Trophoblast cell (in vitro differentiated cells and primary cell): ENCODE results near the gene U2AF1L4.
"Not testable (repeated sequence)": the region's sequence is repeated elsewhere in the genome, so short reads cannot be mapped to it uniquely, and the experiment has no call there.

Source experiments
- DNase-seq, 2 donors: peaks; one replicate each; pipeline ENCODE4 v3.0.0-alpha.2; 2016
- H2AFZ ChIP-seq: 2 replicates; pipeline ENCODE4 v1.6.1; 2013; ENCODE audit warnings: low read length, moderate library complexity, mild to moderate bottlenecking; ENCODE audit not compliant: insufficient read depth, poor library complexity
- H2AK5ac ChIP-seq: 2 replicates; pipeline ENCODE4 v1.6.1; 2013; ENCODE audit warnings: mild to moderate bottlenecking, low read length
- H2BK120ac ChIP-seq: 2 replicates; pipeline ENCODE4 v1.6.1; 2013; ENCODE audit warnings: low read length, mild to moderate bottlenecking, moderate library complexity; ENCODE audit not compliant: insufficient read depth, poor library complexity
- H2BK12ac ChIP-seq: 2 replicates; pipeline ENCODE4 v1.6.1; 2013; ENCODE audit warnings: mild to moderate bottlenecking, low read length, moderate library complexity
- H2BK5ac ChIP-seq: 2 replicates; pipeline ENCODE4 v1.6.1; 2013; ENCODE audit warnings: low read length, low read depth, moderate library complexity, mild to moderate bottlenecking; ENCODE audit not compliant: poor library complexity
- H3K14ac ChIP-seq: 2 replicates; pipeline ENCODE4 v1.6.1; 2013; ENCODE audit warnings: mild to moderate bottlenecking, low read length
- H3K18ac ChIP-seq: 2 replicates; pipeline ENCODE4 v1.6.1; 2013; ENCODE audit warnings: mild to moderate bottlenecking, low read length
- H3K23ac ChIP-seq: 2 replicates; pipeline ENCODE4 v1.6.1; 2013; ENCODE audit warnings: low read length
- H3K27ac ChIP-seq: 2 replicates; pipeline ENCODE4 v1.5.1; 2013; ENCODE audit warnings: low read depth, mild to moderate bottlenecking, inconsistent platforms, low read length, moderate library complexity
- H3K27me3 ChIP-seq: 2 replicates; pipeline ENCODE4 v1.6.1; 2013; ENCODE audit warnings: inconsistent platforms, mild to moderate bottlenecking, low read length, moderate library complexity; ENCODE audit not compliant: insufficient read depth
- H3K36me3 ChIP-seq, 2 experiments: 1 replicate in 1 of 2; 2 replicates in 1 of 2; pipeline ENCODE4 v1.6.1; 2013; ENCODE audit warnings: low read length in 2 of 2, mild to moderate bottlenecking in 2 of 2, moderate library complexity in 1 of 2; ENCODE audit not compliant: insufficient read depth in 2 of 2, control insufficient read depth in 1 of 2
- H3K4ac ChIP-seq: 2 replicates; pipeline ENCODE4 v1.6.1; 2013; ENCODE audit warnings: low read depth, mild to moderate bottlenecking, low read length, moderate library complexity
- H3K4me1 ChIP-seq, 2 experiments: 1 replicate in 1 of 2; 2 replicates in 1 of 2; pipeline ENCODE4 v1.6.1; 2013; ENCODE audit warnings: low read length in 2 of 2, mild to moderate bottlenecking in 2 of 2, moderate library complexity in 1 of 2; ENCODE audit not compliant: insufficient read depth in 2 of 2, control insufficient read depth in 1 of 2
- H3K4me2 ChIP-seq: 2 replicates; pipeline ENCODE4 v1.6.1; 2013; ENCODE audit warnings: inconsistent platforms, mild to moderate bottlenecking, low read length, moderate library complexity
- H3K4me3 ChIP-seq: 2 replicates; pipeline ENCODE4 v1.5.1; 2013; ENCODE audit warnings: mild to moderate bottlenecking, low read depth, low read length, inconsistent platforms
- H3K79me1 ChIP-seq: one replicate; pipeline ENCODE4 v1.6.1; 2013; ENCODE audit warnings: low read length
- H3K79me2 ChIP-seq: 2 replicates; pipeline ENCODE4 v1.6.1; 2013; ENCODE audit warnings: low read length, mild to moderate bottlenecking; ENCODE audit not compliant: control insufficient read depth, insufficient read depth, poor library complexity
- H3K9ac ChIP-seq: 2 replicates; pipeline ENCODE4 v1.6.1; 2013; ENCODE audit warnings: mild to moderate bottlenecking, low read length
- H3K9me3 ChIP-seq: 2 replicates; pipeline ENCODE4 v1.6.1; 2013; ENCODE audit warnings: low read depth, mild to moderate bottlenecking, control low read depth, inconsistent platforms, low read length; ENCODE audit not compliant: insufficient read depth
- H4K12ac ChIP-seq: 2 replicates; pipeline ENCODE4 v1.6.1; 2013; ENCODE audit warnings: low read depth, mild to moderate bottlenecking, low read length, moderate library complexity
- H4K8ac ChIP-seq: 2 replicates; pipeline ENCODE4 v1.6.1; 2013; ENCODE audit warnings: low read depth, mild to moderate bottlenecking, low read length, moderate library complexity
- H4K91ac ChIP-seq: one replicate; pipeline ENCODE4 v1.6.1; 2013; ENCODE audit warnings: low read depth, mild to moderate bottlenecking, low read length, moderate library complexity
- WGBS: extraction: QIAGEN DNeasy Blood & Tissue Kit; methylation state at CpG from one replicate; pipeline ENCODE4 v1.1.7; 2013; ENCODE audit warnings: missing lambda C conversion rate; ENCODE audit not compliant: insufficient read length, insufficient coverage; ENCODE audit errors: extremely low coverage; 5-methylcytosine and 5-hydroxymethylcytosine counted together

U2AF1L4 gene

GRCh38 chr19:35774274-35775045 is 29.2 kb upstream of the U2AF1L4 start:
- Histone ChIP-seq H4K91ac (no peak overlapping the region), H2AFZ (no peak overlapping the region), H3K18ac (no peak overlapping the region), H3K14ac (no peak overlapping the region), H3K79me1 (peaks cover 3% of the 10 kb centered on the region), H3K27me3 (no peaks in the 10 kb centered on the region), H3K4me1 (peaks cover 6 to 15% of the 10 kb centered on the region in 2 experiments), H2BK12ac (no peak overlapping the region), H2AK5ac (no peak overlapping the region), H4K12ac (no peak overlapping the region), H3K4me3 (no peak overlapping the region), H4K8ac (no peak overlapping the region), H3K9me3 (no peaks in the 10 kb centered on the region), H3K23ac (no peak overlapping the region), H3K36me3 (peaks cover 0 to 3% of the 10 kb centered on the region in 2 experiments), H3K4me2 (peak overlapping the region; percentile 52), H2BK5ac (no peak overlapping the region), H3K27ac (no peak overlapping the region), H2BK120ac (no peak overlapping the region), H3K9ac (no peak overlapping the region), H3K4ac (no peak overlapping the region), H3K79me2 (no peaks in the 10 kb centered on the region)
- peak; percentile 39 to 56 for DNase-seq
- WGBS: no CpG with 5 or more reads among the region's 16 CpGs

- whole genome bisulfite sequencing: no CpG with 5 or more reads among the region's 9 CpGs
- H3K4me3 ChIP-seq: no peak overlapping the region
- H3K4me1 ChIP-seq: peaks cover 6 to 15% of the 10 kb centered on the region in 2 experiments
- no peak overlapping the region for H3K4me2 ChIP-seq
- no peak overlapping the region for H3K4ac ChIP-seq
- no peak overlapping the region for H4K8ac ChIP-seq
- no peak overlapping the region for H3K27ac ChIP-seq
- H3K18ac ChIP-seq: no peak overlapping the region
- H2AFZ ChIP-seq: no peak overlapping the region
- no peak overlapping the region for H2BK12ac ChIP-seq
- H4K91ac ChIP-seq: no peak overlapping the region
- no peak overlapping the region for H3K9ac ChIP-seq
- H2AK5ac ChIP-seq: no peak overlapping the region
- H3K79me2 ChIP-seq: no peaks in the 10 kb centered on the region
- no peak overlapping the region for H4K12ac ChIP-seq
- no peak overlapping the region for H2BK5ac ChIP-seq
- H3K27me3 ChIP-seq: no peaks in the 10 kb centered on the region
- no peak overlapping the region for H2BK120ac ChIP-seq
- no peaks in the 10 kb centered on the region for H3K9me3 ChIP-seq
- no peak for DNase-seq
- H3K23ac ChIP-seq: no peak overlapping the region
- H3K79me1 ChIP-seq: peaks cover 3% of the 10 kb centered on the region
- H3K14ac ChIP-seq: no peak overlapping the region
- peaks cover 4 to 7% of the 10 kb centered on the region in 2 experiments for H3K36me3 ChIP-seq
These were observed 28.0 kb upstream of the U2AF1L4 start for GRCh38 chr19:35773020-35773806.

GRCh38 chr19:35772362-35772761 is 27.1 kb upstream of the U2AF1L4 start:
- H4K91ac ChIP-seq, H3K4ac ChIP-seq, H4K12ac ChIP-seq, H2BK120ac ChIP-seq, H2BK5ac ChIP-seq, H3K18ac ChIP-seq, H3K4me2 ChIP-seq, H3K27me3 ChIP-seq, H3K23ac ChIP-seq, DNase-seq, H2AFZ ChIP-seq, H2BK12ac ChIP-seq, H3K27ac ChIP-seq, H2AK5ac ChIP-seq, H3K79me1 ChIP-seq, H3K14ac ChIP-seq, H3K4me3 ChIP-seq, H3K9me3 ChIP-seq, H4K8ac ChIP-seq, H3K79me2 ChIP-seq, H3K9ac ChIP-seq: not testable (repeated sequence)
- H3K36me3 ChIP-seq: peaks cover 8 to 15% of the 10 kb centered on the region in 2 experiments
- no CpG with 5 or more reads among the region's 5 CpGs for WGBS
- peaks cover 2 to 11% of the 10 kb centered on the region in 2 experiments for H3K4me1 ChIP-seq

GRCh38 chr19:35768082-35768421 is 22.8 kb upstream of the U2AF1L4 start:
- Histone ChIP-seq H3K4me3 (no peak overlapping the region), H3K27ac (no peak overlapping the region), H3K79me1 (no peaks in the 10 kb centered on the region), H4K8ac (no peak overlapping the region), H3K23ac (no peak overlapping the region), H2BK12ac (no peak overlapping the region), H2BK5ac (no peak overlapping the region), H2AFZ (no peak overlapping the region), H2AK5ac (no peak overlapping the region), H3K27me3 (no peaks in the 10 kb centered on the region), H2BK120ac (no peak overlapping the region), H3K9ac (no peak overlapping the region), H3K4me2 (no peak overlapping the region), H3K14ac (no peak overlapping the region), H3K9me3 (peaks cover 2% of the 10 kb centered on the region), H3K79me2 (no peaks in the 10 kb centered on the region), H3K4me1 (peaks cover 0 to 2% of the 10 kb centered on the region in 2 experiments), H3K4ac (no peak overlapping the region), H4K91ac (no peak overlapping the region), H3K36me3 (peaks cover 38 to 46% of the 10 kb centered on the region in 2 experiments), H3K18ac (no peak overlapping the region), H4K12ac (no peak overlapping the region)
- no peak for DNase-seq
- WGBS: no CpG with 5 or more reads among the region's 15 CpGs
